ENCODE results near the gene RPS2. TPM values are rescaled to one million over a fixed set of nuclear protein-coding genes. Genes with fewer than 3 reads are reported as not detected.

RPS2 gene
- polyA plus RNA-seq, 1 of the 3 experiments (the other 2 are of a cell fraction): 6,384 TPM

GRCh38 chr16:2002406-2003230 is 38.0 kb upstream of the RPS2 start:
- Histone ChIP-seq H3K4me3 (ENCODE audit: low read depth in 2 of 2, low read length in 1 of 2) (no peak overlapping the region), H3K4me1 (ENCODE audit: control insufficient read depth in 1 of 2, insufficient read depth in 2 of 2, low read depth in 1 of 2, low read length in 1 of 2) (peaks cover 17 to 42% of the 10 kb centered on the region in 2 experiments; a peak in 3 of 4 replicates), H3K27me3 (ENCODE audit: insufficient read depth) (no peaks in the 10 kb centered on the region), H3K9me2 (no peaks in the 10 kb centered on the region), H3K9ac (no peak overlapping the region), H3K4me2 (no peak overlapping the region), H3F3A (replicated peaks; ENCODE audit: insufficient read depth) (peaks cover 7% of the 10 kb centered on the region), H3K27ac (ENCODE audit: low read depth in 2 of 2, low read length in 1 of 2) (no peak overlapping the region), H3K9me3 (no peaks in the 10 kb centered on the region), H3K36me3 (replicated peaks in 1 of 2; ENCODE audit: control insufficient read depth in 1 of 2, insufficient read depth in 2 of 2, low read length in 1 of 2) (peaks cover 3 to 56% of the 10 kb centered on the region in 2 experiments), H2AFZ (ENCODE audit: low read depth) (no peak overlapping the region), H3K79me2 (ENCODE audit: insufficient read depth) (peaks cover 57% of the 10 kb centered on the region), H4K20me1 (ENCODE audit: insufficient read depth) (peaks cover 58% of the 10 kb centered on the region)
- DNase-seq: no peak
- POLR2A ChIA-PET: interaction anchor here (0.5 to 1.4 kb wide), 3 partner anchors 38 to 916 kb away, joined by 3 to 4 read pairs (median 3); partner anchors contain the start of genes RPS2 and TRAF7
- CTCF ChIA-PET: interaction anchor here (0.7 to 4.1 kb wide), 18 partner anchors 10 to 249 kb away, joined by 3 to 108 read pairs (median 14); partner anchors contain the start of genes ECI1, GFER, NOXO1 and NTHL1
- TF ChIP-seq MEF2A (IDR thresholded peaks at IDR 0.05; ENCODE audit: borderline replicate concordance, low read depth): no peak
- no peak for TF ChIP-seq EZH2phosphoT487 (IDR thresholded peaks at IDR 0.05; ENCODE audit: borderline replicate concordance, low read depth)
- no peak for TF ChIP-seq FOXJ3 (CRISPR knock-in tag; IDR thresholded peaks at IDR 0.05)
- TF ChIP-seq TCF12 (IDR thresholded peaks at IDR 0.05): no peak
- TF ChIP-seq USF2 (IDR thresholded peaks at IDR 0.05; ENCODE audit: borderline replicate concordance, low read depth, low read length): no peak
- no peak for TF ChIP-seq GABPA (IDR thresholded peaks at IDR 0.05; ENCODE audit: low read depth)
- TF ChIP-seq RCOR1 (IDR thresholded peaks at IDR 0.05; ENCODE audit: low read length): no peak
- no peak for TF ChIP-seq PBX3 (IDR thresholded peaks at IDR 0.05)
- TF ChIP-seq TAF1 (IDR thresholded peaks at IDR 0.05; ENCODE audit: borderline replicate concordance, low read depth, low read length): no peak
- no peak for TF ChIP-seq ELF1 (IDR thresholded peaks at IDR 0.05)
- TF ChIP-seq RAD21 (IDR thresholded peaks at IDR 0.05; ENCODE audit: low read length): no peak
- no peak for TF ChIP-seq SIN3A (IDR thresholded peaks at IDR 0.05; ENCODE audit: borderline replicate concordance, low read depth, low read length)
- 97% methylated on average over 26 of the region's 47 CpGs for WGBS (ENCODE audit: low lambda C conversion rate)
